GF-D8 (cell line): Measurements from ENCODE around the gene CA12.

Source experiments
- DNase-seq: peaks from one replicate; lab custom pipeline; 2025; lab: John Stamatoyannopoulos, UW

CA12 gene

GRCh38 chr15:63374686-63375520 lies 6.7 kb downstream of the CA12 start:
- DNase-seq: no peak

GRCh38 chr15:63373866-63374548 lies 7.6 kb downstream of the CA12 start:
- no peak for DNase-seq

- DNase-seq: no peak
Observed at GRCh38 chr15:63373330-63373729, 8.3 kb downstream of the CA12 start.

GRCh38 chr15:63372753-63373152 lies 8.9 kb downstream of the CA12 start:
- DNase-seq: no peak

- DNase-seq: no peak
Observed at GRCh38 chr15:63372018-63372705, 9.5 kb downstream of the CA12 start.

GRCh38 chr15:63371297-63371918 lies 10.2 kb downstream of the CA12 start:
- DNase-seq: no peak

- no peak for DNase-seq
Observed at GRCh38 chr15:63370764-63371163, 10.9 kb downstream of the CA12 start.

- no peak for DNase-seq
Observed at GRCh38 chr15:63369781-63370180, 11.9 kb downstream of the CA12 start.

- DNase-seq: no peak
Observed at GRCh38 chr15:63369296-63369695, 12.3 kb downstream of the CA12 start.

GRCh38 chr15:63368503-63368902 lies 13.1 kb downstream of the CA12 start:
- no peak for DNase-seq

- DNase-seq: no peak
Observed at GRCh38 chr15:63367900-63368299, 13.7 kb downstream of the CA12 start.

GRCh38 chr15:63367390-63367789 lies 14.3 kb downstream of the CA12 start:
- DNase-seq: no peak

- DNase-seq: no peak
Observed at GRCh38 chr15:63366451-63366850, 15.2 kb downstream of the CA12 start.

- no peak for DNase-seq
Observed at GRCh38 chr15:63365273-63365680, 16.4 kb downstream of the CA12 start.

- no peak for DNase-seq
Observed at GRCh38 chr15:63364399-63365272, 17.0 kb downstream of the CA12 start.

- DNase-seq: no peak
Observed at GRCh38 chr15:63363292-63363691, 18.4 kb downstream of the CA12 start.

GRCh38 chr15:63362885-63363284 lies 18.8 kb downstream of the CA12 start:
- DNase-seq: no peak

- DNase-seq: no peak
Observed at GRCh38 chr15:63362196-63362595, 19.4 kb downstream of the CA12 start.

- DNase-seq: no peak
Observed at GRCh38 chr15:63360170-63360569, 21.5 kb downstream of the CA12 start.

- no peak for DNase-seq
Observed at GRCh38 chr15:63358241-63359029, 23.2 kb downstream of the CA12 start.

GRCh38 chr15:63357731-63358130 lies 23.9 kb downstream of the CA12 start:
- DNase-seq: no peak
